Measurements from ENCODE around the gene ZNF521. TPM values are rescaled to one million over a fixed set of nuclear protein-coding genes. Genes with fewer than 3 reads are reported as not detected.

Gene ZNF521
- total and polyA plus RNA-seq, 8 donors: 0.80 to 290 (median 11.1) TPM

- no peak for DNase-seq
- Histone ChIP-seq H3K4me1 (peaks cover 0 to 4% (median 0%) of the 10 kb centered on the region in 4 donors), H3K36me3 (no peaks in the 10 kb centered on the region), H3K4me3 (no peak overlapping the region), H3K9me3 (no peaks in the 10 kb centered on the region), H3K27me3 (no peaks in the 10 kb centered on the region), H3K27ac (no peak overlapping the region)
- WGBS, 5 donors: 94 to 96% (median 94%) methylated on average over 4 of the region's 4 CpGs
- intact Hi-C loops (cut with DNase I; ENCODE audit: low total_unique reads): no loop called here
- no peak for TF ChIP-seq EP300 (IDR thresholded peaks at IDR 0.05)
- TF ChIP-seq CTCF (IDR thresholded peaks at IDR 0.05): no peak
Observed at GRCh38 chr18:25170402-25170801, 181.6 kb downstream of the ZNF521 start.

- Histone ChIP-seq H3K4me3 (no peak overlapping the region), H3K4me1 (peaks cover 0 to 10% (median under 1%) of the 10 kb centered on the region in 4 donors), H3K27me3 (no peaks in the 10 kb centered on the region), H3K36me3 (no peaks in the 10 kb centered on the region), H3K27ac (no peak overlapping the region), H3K9me3 (no peaks in the 10 kb centered on the region)
- intact Hi-C loops (cut with DNase I; ENCODE audit: low total_unique reads): no loop called here
- TF ChIP-seq POLR2A (IDR thresholded peaks at IDR 0.05): no peak
- no peak for TF ChIP-seq EP300 (IDR thresholded peaks at IDR 0.05)
- no peak for TF ChIP-seq CTCF (IDR thresholded peaks at IDR 0.05)
- TF ChIP-seq POLR2AphosphoS5 (IDR thresholded peaks at IDR 0.05): no peak
- no peak for DNase-seq
- WGBS, 5 donors: 70 to 90% (median 77%) methylated on average over 1 of the region's 1 CpG
Observed at GRCh38 chr18:25169701-25170100, 182.3 kb downstream of the ZNF521 start.

GRCh38 chr18:25167612-25168410 is 184.2 kb downstream of the ZNF521 start:
- intact Hi-C loops (cut with DNase I; ENCODE audit: low total_unique reads): no loop called here
- 80 to 92% (median 89%) methylated on average over 11 of the region's 11 CpGs for WGBS, 5 donors

GRCh38 chr18:25166113-25166512 is 185.9 kb downstream of the ZNF521 start:
- no peak for TF ChIP-seq POLR2A (IDR thresholded peaks at IDR 0.05)
- TF ChIP-seq CTCF (IDR thresholded peaks at IDR 0.05): no peak
- TF ChIP-seq POLR2AphosphoS5 (IDR thresholded peaks at IDR 0.05): no peak
- no peak for TF ChIP-seq EP300 (IDR thresholded peaks at IDR 0.05)
- Histone ChIP-seq H3K4me1 (peaks cover 0 to 20% (median 8%) of the 10 kb centered on the region in 4 donors), H3K4me3 (no peak overlapping the region), H3K27ac (no peak overlapping the region), H3K36me3 (no peaks in the 10 kb centered on the region), H3K9me3 (no peaks in the 10 kb centered on the region), H3K27me3 (no peaks in the 10 kb centered on the region)
- 27 to 54% (median 33%) methylated on average over 1 of the region's 1 CpG for WGBS, 5 donors
- DNase-seq: no peak
- intact Hi-C loops (cut with DNase I; ENCODE audit: low total_unique reads): no loop called here

More at GRCh38 chr18:25167612-25168410, 184.2 kb downstream of the ZNF521 start:
- DNase-seq: no peak
- no peaks in the 10 kb centered on the region for H3K36me3 ChIP-seq
- TF ChIP-seq POLR2A (IDR thresholded peaks at IDR 0.05): no peak
- TF ChIP-seq CTCF (IDR thresholded peaks at IDR 0.05): no peak
- no peak for TF ChIP-seq POLR2AphosphoS5 (IDR thresholded peaks at IDR 0.05)
- H3K27me3 ChIP-seq: no peaks in the 10 kb centered on the region
- no peaks in the 10 kb centered on the region for H3K9me3 ChIP-seq
- H3K27ac ChIP-seq: no peak overlapping the region
- H3K4me1 ChIP-seq: peaks cover 0 to 20% (median 8%) of the 10 kb centered on the region in 4 donors
- no peak overlapping the region for H3K4me3 ChIP-seq
